GM23338 (cell line): ENCODE measurements around the gene PLAAT1. TPM values are rescaled to one million over a fixed set of nuclear protein-coding genes. Genes with fewer than 3 reads are reported as not detected.
A peak's percentile ranks its signal among the peaks of the same experiment; 100 is the strongest.

Experiments
- ATAC-seq: fragments of 200-7000 bp; cut with Tn5 transposase; 3 replicates; pipeline ENCODE4 v1.9.1; 2020
- DNase-seq: peaks from one replicate; pipeline ENCODE4 v3.0.0-alpha.2; 2015; ENCODE audit warnings: low spot score
- H2AFZ ChIP-seq: fragments of 200-600 bp; sonication (generic); 2 replicates; pipeline ENCODE4 v1.8.0; 2016; ENCODE audit warnings: antibody characterized with exemption, mild to moderate bottlenecking, moderate library complexity
- H3F3A ChIP-seq: fragments of 200-600 bp; sonication (generic); replicated peaks from 2 replicates; pipeline ENCODE4 v1.8.0; 2017; ENCODE audit warnings: antibody characterized with exemption, mixed run types, low read depth
- H3K27ac ChIP-seq: fragments of 200-600 bp; sonication (generic); 2 replicates; pipeline ENCODE4 v1.6.1; 2016; ENCODE audit warnings: low read depth
- H3K27me3 ChIP-seq: fragments of 200-600 bp; sonication (generic); 2 replicates; pipeline ENCODE4 v1.8.0; 2016; ENCODE audit warnings: mild to moderate bottlenecking, mixed run types, moderate library complexity; ENCODE audit not compliant: insufficient read depth
- H3K36me3 ChIP-seq: fragments of 200-600 bp; sonication (generic); 2 replicates; pipeline ENCODE4 v1.8.0; 2016; ENCODE audit warnings: mild to moderate bottlenecking; ENCODE audit not compliant: insufficient read depth
- H3K4me1 ChIP-seq: fragments of 200-600 bp; sonication (generic); 2 replicates; pipeline ENCODE4 v1.8.0; 2016; ENCODE audit warnings: mild to moderate bottlenecking, moderate library complexity; ENCODE audit not compliant: insufficient read depth
- H3K4me2 ChIP-seq: fragments of 200-600 bp; sonication (generic); 2 replicates; pipeline ENCODE4 v1.7.1; 2017; ENCODE audit warnings: mixed run types
- H3K4me3 ChIP-seq: fragments of 200-600 bp; sonication (generic); 2 replicates; pipeline ENCODE4 v1.6.1; 2016; ENCODE audit warnings: mixed run types
- H3K79me2 ChIP-seq: fragments of 200-600 bp; sonication (generic); replicated peaks from 2 replicates; pipeline ENCODE4 v1.8.0; 2017; ENCODE audit warnings: mild to moderate bottlenecking; ENCODE audit not compliant: insufficient read depth
- H3K9me2 ChIP-seq: fragments of 200-600 bp; sonication (generic); 2 replicates; pipeline ENCODE4 v1.8.0; 2017; ENCODE audit not compliant: insufficient read depth
- H4K20me1 ChIP-seq: fragments of 200-600 bp; sonication (generic); replicated peaks from 2 replicates; pipeline ENCODE4 v1.8.0; 2017; ENCODE audit warnings: mild to moderate bottlenecking; ENCODE audit not compliant: insufficient read depth
- H3K27ac Mint-ChIP-seq: 2 replicates; pipeline ENCODE4 v1.8.0; 2020; ENCODE audit warnings: inconsistent platforms, mild to moderate bottlenecking, moderate library complexity, mixed read lengths
- H3K27me3 Mint-ChIP-seq: 3 replicates; pipeline ENCODE4 v1.8.0; 2022; ENCODE audit warnings: low read depth, mild to moderate bottlenecking, moderate library complexity, mixed read lengths, inconsistent platforms; ENCODE audit not compliant: insufficient read depth, poor library complexity
- H3K36me3 Mint-ChIP-seq: 3 replicates; pipeline ENCODE4 v1.8.0; 2021; ENCODE audit warnings: low read depth, mild to moderate bottlenecking, inconsistent platforms, moderate library complexity, mixed read lengths
- H3K4me1 Mint-ChIP-seq: 3 replicates; pipeline ENCODE4 v1.8.0; 2020; ENCODE audit warnings: mild to moderate bottlenecking, inconsistent platforms, mixed read lengths
- H3K4me3 Mint-ChIP-seq: 3 replicates; pipeline ENCODE4 v1.8.0; 2021; ENCODE audit warnings: moderate library complexity, mild to moderate bottlenecking, inconsistent platforms, mixed read lengths
- H3K9me3 Mint-ChIP-seq: 3 replicates; pipeline ENCODE4 v1.8.0; 2020; ENCODE audit warnings: moderate library complexity, mild to moderate bottlenecking, inconsistent platforms, mixed read lengths
- CREB1 ChIP-seq: fragments of 250-450 bp; sonication (Bioruptor Pico); IDR thresholded peaks from 2 replicates; pipeline ENCODE4 v1.5.0; 2020; ENCODE audit warnings: low read depth, mild to moderate bottlenecking, moderate library complexity
- EZH2 ChIP-seq: fragments of 200-600 bp; sonication (generic); IDR thresholded peaks from one replicate; pipeline ENCODE4 v1.8.0; 2017; ENCODE audit warnings: antibody characterized with exemption, mild to moderate bottlenecking, low read depth; ENCODE audit not compliant: unreplicated experiment
- EZH2phosphoT487 ChIP-seq: fragments of 200-600 bp; sonication (generic); IDR thresholded peaks from one replicate; pipeline ENCODE4 v1.8.1; 2018; ENCODE audit warnings: antibody characterized with exemption; ENCODE audit not compliant: unreplicated experiment
- JUNB ChIP-seq: IDR thresholded peaks from one replicate; pipeline ENCODE4 v1.6.1; 2016; ENCODE audit warnings: antibody characterized with exemption; ENCODE audit not compliant: unreplicated experiment
- NANOG ChIP-seq: IDR thresholded peaks from 2 replicates; pipeline ENCODE4 v1.6.1; 2016; ENCODE audit warnings: antibody characterized with exemption, borderline replicate concordance
- POLR2AphosphoS5 ChIP-seq: IDR thresholded peaks from 2 replicates; pipeline ENCODE4 v1.6.1; 2016; ENCODE audit warnings: antibody characterized with exemption, low read depth
- STAT1 ChIP-seq: IDR thresholded peaks from one replicate; pipeline ENCODE4 v1.6.1; 2016; ENCODE audit warnings: antibody characterized with exemption; ENCODE audit not compliant: unreplicated experiment
- ZNF114 ChIP-seq: fragments of 250-450 bp; sonication (Bioruptor Pico); IDR thresholded peaks from 2 replicates; pipeline ENCODE4 v1.5.0; 2020; ENCODE audit warnings: mild to moderate bottlenecking, moderate library complexity
- ZNF331 ChIP-seq: fragments of 250-450 bp; sonication (Bioruptor Pico); IDR thresholded peaks from 2 replicates; pipeline ENCODE4 v1.5.0; 2020; ENCODE audit warnings: low read depth, mild to moderate bottlenecking, moderate library complexity
- polyA plus RNA-seq: library from polyadenylated mRNA; unstranded; fragments of >200 nt; fragmentation: Nextera tagmentation; extraction: Ambion mirVana; gene quantifications from 2 replicates; pipeline ENCODE4 v1.2.1, GENCODE V29; 2016
- total RNA-seq: library from RNA; depleted of rRNA; stranded (reverse); fragments of >200 nt; shearing (Covaris generic); gene quantifications from 2 replicates; pipeline ENCODE4 v1.2.3, GENCODE V29; 2014
- TF ChIP-seq, protein P1 (sequence below): IDR thresholded peaks from 2 replicates; pipeline ENCODE4 v1.6.1; 2016; ENCODE audit warnings: antibody characterized with exemption
- TF ChIP-seq, protein P2 (sequence below): fragments of 250-450 bp; sonication (Bioruptor Pico); IDR thresholded peaks from 2 replicates; pipeline ENCODE4 v1.5.0; 2020; ENCODE audit warnings: mild to moderate bottlenecking, moderate library complexity
- TF ChIP-seq, protein P3 (sequence below), 2 experiments: fragments of 200-600 bp in 1 of 2; sonication (generic) in 1 of 2; conservative IDR thresholded peaks; 2 replicates each; pipeline versions ENCODE4 v1.5.1 to v1.6.1; 2016 to 2017; ENCODE audit warnings: antibody characterized with exemption in 2 of 2, low read depth in 2 of 2, mild to moderate bottlenecking in 2 of 2, moderate library complexity in 1 of 2
- TF ChIP-seq, protein P4 (sequence below): IDR thresholded peaks from one replicate; pipeline ENCODE4 v1.6.1; 2018; ENCODE audit warnings: antibody characterized with exemption; ENCODE audit not compliant: unreplicated experiment

PLAAT1 gene
- total and polyA plus RNA-seq, 2 experiments from 2014 or later, result 5.4 to 6.7 TPM

DNA sequence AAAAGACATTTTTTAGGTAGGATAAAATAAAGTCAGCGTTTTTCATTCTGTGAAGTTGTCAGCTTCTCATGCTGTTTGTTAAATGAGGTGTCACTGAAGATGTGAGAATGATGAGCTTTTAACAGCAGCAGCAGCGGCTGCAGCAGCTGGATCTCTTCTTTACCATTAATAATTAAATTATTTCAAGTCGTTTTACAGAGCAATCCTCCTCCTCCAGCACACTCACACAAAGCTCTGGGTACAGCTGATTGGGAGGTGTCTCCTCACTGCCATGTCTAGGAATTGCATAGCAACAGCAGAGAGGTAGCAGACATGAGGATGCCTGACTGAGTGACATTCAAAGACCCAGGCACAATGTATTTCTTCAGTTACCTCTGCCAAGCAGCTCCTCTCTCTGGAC lies 46.7 kb upstream of the PLAAT1 start:
- Histone ChIP-seq H3F3A (no peaks in the 10 kb centered on the region), H3K9me2 (no peaks in the 10 kb centered on the region), H4K20me1 (no peaks in the 10 kb centered on the region), H3K36me3 (no peaks in the 10 kb centered on the region), H3K4me3 (no peak overlapping the region), H3K4me1 (no peaks in the 10 kb centered on the region), H2AFZ (0 out of 2 replicates have a peak overlapping the region, but pooled peaks have one; percentile 16), H3K27me3 (no peaks in the 10 kb centered on the region), H3K79me2 (no peaks in the 10 kb centered on the region), H3K4me2 (no peak overlapping the region), H3K27ac (no peak overlapping the region)
- no peak overlapping the region for H3K4me3 Mint-ChIP-seq
- no peak for TF ChIP-seq ZNF114 (CRISPR knock-in tag)
- TF ChIP-seq CREB1 (CRISPR knock-in tag), result no peak
- TF ChIP-seq, protein P1, sequence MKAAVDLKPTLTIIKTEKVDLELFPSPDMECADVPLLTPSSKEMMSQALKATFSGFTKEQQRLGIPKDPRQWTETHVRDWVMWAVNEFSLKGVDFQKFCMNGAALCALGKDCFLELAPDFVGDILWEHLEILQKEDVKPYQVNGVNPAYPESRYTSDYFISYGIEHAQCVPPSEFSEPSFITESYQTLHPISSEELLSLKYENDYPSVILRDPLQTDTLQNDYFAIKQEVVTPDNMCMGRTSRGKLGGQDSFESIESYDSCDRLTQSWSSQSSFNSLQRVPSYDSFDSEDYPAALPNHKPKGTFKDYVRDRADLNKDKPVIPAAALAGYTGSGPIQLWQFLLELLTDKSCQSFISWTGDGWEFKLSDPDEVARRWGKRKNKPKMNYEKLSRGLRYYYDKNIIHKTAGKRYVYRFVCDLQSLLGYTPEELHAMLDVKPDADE, result no peak
- TF ChIP-seq, protein P2, sequence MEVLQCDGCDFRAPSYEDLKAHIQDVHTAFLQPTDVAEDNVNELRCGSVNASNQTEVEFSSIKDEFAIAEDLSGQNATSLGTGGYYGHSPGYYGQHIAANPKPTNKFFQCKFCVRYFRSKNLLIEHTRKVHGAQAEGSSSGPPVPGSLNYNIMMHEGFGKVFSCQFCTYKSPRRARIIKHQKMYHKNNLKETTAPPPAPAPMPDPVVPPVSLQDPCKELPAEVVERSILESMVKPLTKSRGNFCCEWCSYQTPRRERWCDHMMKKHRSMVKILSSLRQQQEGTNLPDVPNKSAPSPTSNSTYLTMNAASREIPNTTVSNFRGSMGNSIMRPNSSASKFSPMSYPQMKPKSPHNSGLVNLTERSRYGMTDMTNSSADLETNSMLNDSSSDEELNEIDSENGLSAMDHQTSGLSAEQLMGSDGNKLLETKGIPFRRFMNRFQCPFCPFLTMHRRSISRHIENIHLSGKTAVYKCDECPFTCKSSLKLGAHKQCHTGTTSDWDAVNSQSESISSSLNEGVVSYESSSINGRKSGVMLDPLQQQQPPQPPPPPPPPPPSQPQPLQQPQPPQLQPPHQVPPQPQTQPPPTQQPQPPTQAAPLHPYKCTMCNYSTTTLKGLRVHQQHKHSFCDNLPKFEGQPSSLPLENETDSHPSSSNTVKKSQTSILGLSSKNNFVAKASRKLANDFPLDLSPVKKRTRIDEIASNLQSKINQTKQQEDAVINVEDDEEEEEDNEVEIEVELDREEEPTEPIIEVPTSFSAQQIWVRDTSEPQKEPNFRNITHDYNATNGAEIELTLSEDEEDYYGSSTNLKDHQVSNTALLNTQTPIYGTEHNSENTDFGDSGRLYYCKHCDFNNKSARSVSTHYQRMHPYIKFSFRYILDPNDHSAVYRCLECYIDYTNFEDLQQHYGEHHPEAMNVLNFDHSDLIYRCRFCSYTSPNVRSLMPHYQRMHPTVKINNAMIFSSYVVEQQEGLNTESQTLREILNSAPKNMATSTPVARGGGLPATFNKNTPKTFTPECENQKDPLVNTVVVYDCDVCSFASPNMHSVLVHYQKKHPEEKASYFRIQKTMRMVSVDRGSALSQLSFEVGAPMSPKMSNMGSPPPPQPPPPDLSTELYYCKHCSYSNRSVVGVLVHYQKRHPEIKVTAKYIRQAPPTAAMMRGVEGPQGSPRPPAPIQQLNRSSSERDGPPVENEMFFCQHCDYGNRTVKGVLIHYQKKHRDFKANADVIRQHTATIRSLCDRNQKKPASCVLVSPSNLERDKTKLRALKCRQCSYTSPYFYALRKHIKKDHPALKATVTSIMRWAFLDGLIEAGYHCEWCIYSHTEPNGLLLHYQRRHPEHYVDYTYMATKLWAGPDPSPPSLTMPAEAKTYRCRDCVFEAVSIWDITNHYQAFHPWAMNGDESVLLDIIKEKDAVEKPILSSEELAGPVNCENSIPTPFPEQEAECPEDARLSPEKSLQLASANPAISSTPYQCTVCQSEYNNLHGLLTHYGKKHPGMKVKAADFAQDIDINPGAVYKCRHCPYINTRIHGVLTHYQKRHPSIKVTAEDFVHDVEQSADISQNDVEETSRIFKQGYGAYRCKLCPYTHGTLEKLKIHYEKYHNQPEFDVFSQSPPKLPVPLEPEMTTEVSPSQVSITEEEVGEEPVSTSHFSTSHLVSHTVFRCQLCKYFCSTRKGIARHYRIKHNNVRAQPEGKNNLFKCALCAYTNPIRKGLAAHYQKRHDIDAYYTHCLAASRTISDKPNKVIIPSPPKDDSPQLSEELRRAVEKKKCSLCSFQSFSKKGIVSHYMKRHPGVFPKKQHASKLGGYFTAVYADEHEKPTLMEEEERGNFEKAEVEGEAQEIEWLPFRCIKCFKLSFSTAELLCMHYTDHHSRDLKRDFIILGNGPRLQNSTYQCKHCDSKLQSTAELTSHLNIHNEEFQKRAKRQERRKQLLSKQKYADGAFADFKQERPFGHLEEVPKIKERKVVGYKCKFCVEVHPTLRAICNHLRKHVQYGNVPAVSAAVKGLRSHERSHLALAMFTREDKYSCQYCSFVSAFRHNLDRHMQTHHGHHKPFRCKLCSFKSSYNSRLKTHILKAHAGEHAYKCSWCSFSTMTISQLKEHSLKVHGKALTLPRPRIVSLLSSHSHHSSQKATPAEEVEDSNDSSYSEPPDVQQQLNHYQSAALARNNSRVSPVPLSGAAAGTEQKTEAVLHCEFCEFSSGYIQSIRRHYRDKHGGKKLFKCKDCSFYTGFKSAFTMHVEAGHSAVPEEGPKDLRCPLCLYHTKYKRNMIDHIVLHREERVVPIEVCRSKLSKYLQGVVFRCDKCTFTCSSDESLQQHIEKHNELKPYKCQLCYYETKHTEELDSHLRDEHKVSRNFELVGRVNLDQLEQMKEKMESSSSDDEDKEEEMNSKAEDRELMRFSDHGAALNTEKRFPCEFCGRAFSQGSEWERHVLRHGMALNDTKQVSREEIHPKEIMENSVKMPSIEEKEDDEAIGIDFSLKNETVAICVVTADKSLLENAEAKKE (CRISPR knock-in tag), result no peak
- no peak for TF ChIP-seq NANOG
- no peak for TF ChIP-seq POLR2AphosphoS5
- no peak for TF ChIP-seq ZNF331 (CRISPR knock-in tag)
- TF ChIP-seq JUNB, result no peak
- TF ChIP-seq, protein P3, sequence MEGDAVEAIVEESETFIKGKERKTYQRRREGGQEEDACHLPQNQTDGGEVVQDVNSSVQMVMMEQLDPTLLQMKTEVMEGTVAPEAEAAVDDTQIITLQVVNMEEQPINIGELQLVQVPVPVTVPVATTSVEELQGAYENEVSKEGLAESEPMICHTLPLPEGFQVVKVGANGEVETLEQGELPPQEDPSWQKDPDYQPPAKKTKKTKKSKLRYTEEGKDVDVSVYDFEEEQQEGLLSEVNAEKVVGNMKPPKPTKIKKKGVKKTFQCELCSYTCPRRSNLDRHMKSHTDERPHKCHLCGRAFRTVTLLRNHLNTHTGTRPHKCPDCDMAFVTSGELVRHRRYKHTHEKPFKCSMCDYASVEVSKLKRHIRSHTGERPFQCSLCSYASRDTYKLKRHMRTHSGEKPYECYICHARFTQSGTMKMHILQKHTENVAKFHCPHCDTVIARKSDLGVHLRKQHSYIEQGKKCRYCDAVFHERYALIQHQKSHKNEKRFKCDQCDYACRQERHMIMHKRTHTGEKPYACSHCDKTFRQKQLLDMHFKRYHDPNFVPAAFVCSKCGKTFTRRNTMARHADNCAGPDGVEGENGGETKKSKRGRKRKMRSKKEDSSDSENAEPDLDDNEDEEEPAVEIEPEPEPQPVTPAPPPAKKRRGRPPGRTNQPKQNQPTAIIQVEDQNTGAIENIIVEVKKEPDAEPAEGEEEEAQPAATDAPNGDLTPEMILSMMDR (conservative IDR thresholded peaks at IDR 0.05; ENCODE audit: low read depth in 2 of 2), result no peak
- no peak for TF ChIP-seq STAT1
- TF ChIP-seq EZH2, result no peak
- TF ChIP-seq EZH2phosphoT487, result no peak
- TF ChIP-seq, protein P4, sequence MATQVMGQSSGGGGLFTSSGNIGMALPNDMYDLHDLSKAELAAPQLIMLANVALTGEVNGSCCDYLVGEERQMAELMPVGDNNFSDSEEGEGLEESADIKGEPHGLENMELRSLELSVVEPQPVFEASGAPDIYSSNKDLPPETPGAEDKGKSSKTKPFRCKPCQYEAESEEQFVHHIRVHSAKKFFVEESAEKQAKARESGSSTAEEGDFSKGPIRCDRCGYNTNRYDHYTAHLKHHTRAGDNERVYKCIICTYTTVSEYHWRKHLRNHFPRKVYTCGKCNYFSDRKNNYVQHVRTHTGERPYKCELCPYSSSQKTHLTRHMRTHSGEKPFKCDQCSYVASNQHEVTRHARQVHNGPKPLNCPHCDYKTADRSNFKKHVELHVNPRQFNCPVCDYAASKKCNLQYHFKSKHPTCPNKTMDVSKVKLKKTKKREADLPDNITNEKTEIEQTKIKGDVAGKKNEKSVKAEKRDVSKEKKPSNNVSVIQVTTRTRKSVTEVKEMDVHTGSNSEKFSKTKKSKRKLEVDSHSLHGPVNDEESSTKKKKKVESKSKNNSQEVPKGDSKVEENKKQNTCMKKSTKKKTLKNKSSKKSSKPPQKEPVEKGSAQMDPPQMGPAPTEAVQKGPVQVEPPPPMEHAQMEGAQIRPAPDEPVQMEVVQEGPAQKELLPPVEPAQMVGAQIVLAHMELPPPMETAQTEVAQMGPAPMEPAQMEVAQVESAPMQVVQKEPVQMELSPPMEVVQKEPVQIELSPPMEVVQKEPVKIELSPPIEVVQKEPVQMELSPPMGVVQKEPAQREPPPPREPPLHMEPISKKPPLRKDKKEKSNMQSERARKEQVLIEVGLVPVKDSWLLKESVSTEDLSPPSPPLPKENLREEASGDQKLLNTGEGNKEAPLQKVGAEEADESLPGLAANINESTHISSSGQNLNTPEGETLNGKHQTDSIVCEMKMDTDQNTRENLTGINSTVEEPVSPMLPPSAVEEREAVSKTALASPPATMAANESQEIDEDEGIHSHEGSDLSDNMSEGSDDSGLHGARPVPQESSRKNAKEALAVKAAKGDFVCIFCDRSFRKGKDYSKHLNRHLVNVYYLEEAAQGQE, result no peak
- no peaks in the 10 kb centered on the region; the same call in 2 of the 3 replicates for H3K9me3 Mint-ChIP-seq
- ATAC-seq, result no peak
- peaks cover 5% of the 10 kb centered on the region for H3K4me1 Mint-ChIP-seq
- DNase-seq, result no peak
- no peaks in the 10 kb centered on the region for H3K36me3 Mint-ChIP-seq
- H3K27ac Mint-ChIP-seq, result no peak overlapping the region
- no peaks in the 10 kb centered on the region for H3K27me3 Mint-ChIP-seq
